Trophoblast cell (in vitro differentiated cells and primary cell): ENCODE measurements around the gene ILF2.
A peak's percentile ranks its signal among the peaks of the same experiment; 100 is the strongest.

Source experiments
- DNase-seq, 2 donors: peaks; one replicate each; pipeline ENCODE4 v3.0.0-alpha.2; 2016
- H2AFZ ChIP-seq: 2 replicates; pipeline ENCODE4 v1.6.1; 2013; ENCODE audit warnings: low read length, moderate library complexity, mild to moderate bottlenecking; ENCODE audit not compliant: insufficient read depth, poor library complexity
- H2AK5ac ChIP-seq: 2 replicates; pipeline ENCODE4 v1.6.1; 2013; ENCODE audit warnings: mild to moderate bottlenecking, low read length
- H2BK120ac ChIP-seq: 2 replicates; pipeline ENCODE4 v1.6.1; 2013; ENCODE audit warnings: low read length, mild to moderate bottlenecking, moderate library complexity; ENCODE audit not compliant: insufficient read depth, poor library complexity
- H2BK12ac ChIP-seq: 2 replicates; pipeline ENCODE4 v1.6.1; 2013; ENCODE audit warnings: mild to moderate bottlenecking, low read length, moderate library complexity
- H2BK5ac ChIP-seq: 2 replicates; pipeline ENCODE4 v1.6.1; 2013; ENCODE audit warnings: low read length, low read depth, moderate library complexity, mild to moderate bottlenecking; ENCODE audit not compliant: poor library complexity
- H3K14ac ChIP-seq: 2 replicates; pipeline ENCODE4 v1.6.1; 2013; ENCODE audit warnings: mild to moderate bottlenecking, low read length
- H3K18ac ChIP-seq: 2 replicates; pipeline ENCODE4 v1.6.1; 2013; ENCODE audit warnings: mild to moderate bottlenecking, low read length
- H3K23ac ChIP-seq: 2 replicates; pipeline ENCODE4 v1.6.1; 2013; ENCODE audit warnings: low read length
- H3K27ac ChIP-seq: 2 replicates; pipeline ENCODE4 v1.5.1; 2013; ENCODE audit warnings: low read depth, mild to moderate bottlenecking, inconsistent platforms, low read length, moderate library complexity
- H3K27me3 ChIP-seq: 2 replicates; pipeline ENCODE4 v1.6.1; 2013; ENCODE audit warnings: inconsistent platforms, mild to moderate bottlenecking, low read length, moderate library complexity; ENCODE audit not compliant: insufficient read depth
- H3K36me3 ChIP-seq, 2 experiments: 1 replicate in 1 of 2; 2 replicates in 1 of 2; pipeline ENCODE4 v1.6.1; 2013; ENCODE audit warnings: low read length in 2 of 2, mild to moderate bottlenecking in 2 of 2, moderate library complexity in 1 of 2; ENCODE audit not compliant: insufficient read depth in 2 of 2, control insufficient read depth in 1 of 2
- H3K4ac ChIP-seq: 2 replicates; pipeline ENCODE4 v1.6.1; 2013; ENCODE audit warnings: low read depth, mild to moderate bottlenecking, low read length, moderate library complexity
- H3K4me1 ChIP-seq, 2 experiments: 1 replicate in 1 of 2; 2 replicates in 1 of 2; pipeline ENCODE4 v1.6.1; 2013; ENCODE audit warnings: low read length in 2 of 2, mild to moderate bottlenecking in 2 of 2, moderate library complexity in 1 of 2; ENCODE audit not compliant: insufficient read depth in 2 of 2, control insufficient read depth in 1 of 2
- H3K4me2 ChIP-seq: 2 replicates; pipeline ENCODE4 v1.6.1; 2013; ENCODE audit warnings: inconsistent platforms, mild to moderate bottlenecking, low read length, moderate library complexity
- H3K4me3 ChIP-seq: 2 replicates; pipeline ENCODE4 v1.5.1; 2013; ENCODE audit warnings: mild to moderate bottlenecking, low read depth, low read length, inconsistent platforms
- H3K79me1 ChIP-seq: one replicate; pipeline ENCODE4 v1.6.1; 2013; ENCODE audit warnings: low read length
- H3K79me2 ChIP-seq: 2 replicates; pipeline ENCODE4 v1.6.1; 2013; ENCODE audit warnings: low read length, mild to moderate bottlenecking; ENCODE audit not compliant: control insufficient read depth, insufficient read depth, poor library complexity
- H3K9ac ChIP-seq: 2 replicates; pipeline ENCODE4 v1.6.1; 2013; ENCODE audit warnings: mild to moderate bottlenecking, low read length
- H3K9me3 ChIP-seq: 2 replicates; pipeline ENCODE4 v1.6.1; 2013; ENCODE audit warnings: low read depth, mild to moderate bottlenecking, control low read depth, inconsistent platforms, low read length; ENCODE audit not compliant: insufficient read depth
- H4K12ac ChIP-seq: 2 replicates; pipeline ENCODE4 v1.6.1; 2013; ENCODE audit warnings: low read depth, mild to moderate bottlenecking, low read length, moderate library complexity
- H4K8ac ChIP-seq: 2 replicates; pipeline ENCODE4 v1.6.1; 2013; ENCODE audit warnings: low read depth, mild to moderate bottlenecking, low read length, moderate library complexity
- H4K91ac ChIP-seq: one replicate; pipeline ENCODE4 v1.6.1; 2013; ENCODE audit warnings: low read depth, mild to moderate bottlenecking, low read length, moderate library complexity
- WGBS: extraction: QIAGEN DNeasy Blood & Tissue Kit; methylation state at CpG from one replicate; pipeline ENCODE4 v1.1.7; 2013; ENCODE audit warnings: missing lambda C conversion rate; ENCODE audit not compliant: insufficient read length, insufficient coverage; ENCODE audit errors: extremely low coverage; 5-methylcytosine and 5-hydroxymethylcytosine counted together

The ILF2 gene

DNA sequence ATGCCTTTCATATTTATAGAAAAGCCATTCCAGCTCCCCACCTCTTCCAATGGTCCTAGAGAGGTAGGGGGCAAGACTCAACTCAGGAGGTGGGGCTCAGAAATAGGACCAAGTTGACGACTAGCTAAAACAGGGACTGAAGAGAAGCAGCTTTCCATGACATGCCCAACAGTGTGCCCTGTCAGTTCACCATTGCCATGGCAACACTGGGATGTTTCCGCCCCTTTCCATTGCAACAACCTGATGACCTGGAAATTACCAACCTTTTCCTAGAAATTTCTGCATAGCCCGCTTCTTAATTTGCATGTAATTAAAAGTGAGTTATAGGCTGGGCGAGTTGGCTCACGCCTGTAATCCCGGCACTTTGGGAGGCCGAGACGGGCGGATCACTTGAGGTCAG lies 34.7 kb upstream of the ILF2 start:
- Histone ChIP-seq H3K79me2 (no peaks in the 10 kb centered on the region), H3K14ac (no peak overlapping the region), H3K18ac (no peak overlapping the region), H4K8ac (no peak overlapping the region), H3K27ac (no peak overlapping the region), H3K9ac (no peak overlapping the region), H2BK12ac (no peak overlapping the region), H2BK5ac (no peak overlapping the region), H3K23ac (no peak overlapping the region), H2AK5ac (no peak overlapping the region), H3K4me1 (peaks cover 0 to 4% of the 10 kb centered on the region in 2 experiments), H3K4me2 (no peak overlapping the region), H3K27me3 (no peaks in the 10 kb centered on the region), H4K12ac (no peak overlapping the region), H3K36me3 (no peaks in the 10 kb centered on the region), H3K4me3 (no peak overlapping the region), H3K79me1 (no peaks in the 10 kb centered on the region), H4K91ac (no peak overlapping the region), H3K4ac (no peak overlapping the region), H2AFZ (no peak overlapping the region), H3K9me3 (no peaks in the 10 kb centered on the region), H2BK120ac (no peak overlapping the region)
- peak; percentile 34 to 48 for DNase-seq
- WGBS, result no CpG with 5 or more reads among the region's 9 CpGs

DNA sequence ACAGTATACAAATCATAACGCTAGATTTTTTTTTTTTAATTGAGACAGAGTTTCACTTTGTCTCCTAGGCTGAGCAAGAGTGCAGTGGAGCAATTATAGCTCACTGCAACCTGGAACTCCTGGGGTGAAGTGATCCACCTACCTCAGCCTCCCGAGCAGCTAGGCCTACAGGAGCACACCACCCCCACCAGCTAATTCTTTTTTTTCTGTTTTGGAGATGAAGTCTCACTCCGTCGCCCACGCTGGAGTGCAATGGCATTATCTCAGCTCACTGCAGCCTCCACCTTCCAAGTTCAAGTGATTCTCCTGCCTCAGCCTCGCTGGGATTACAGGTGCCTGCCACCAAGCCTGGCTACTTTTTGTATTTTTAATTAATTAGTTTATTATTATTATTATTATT lies 29.0 kb upstream of the ILF2 start:
- no peak overlapping the region for H2BK12ac ChIP-seq
- H2AFZ ChIP-seq, result no peak overlapping the region
- H3K9ac ChIP-seq, result no peak overlapping the region
- H4K12ac ChIP-seq, result no peak overlapping the region
- no peak overlapping the region for H4K91ac ChIP-seq
- H2BK5ac ChIP-seq, result no peak overlapping the region
- H3K79me2 ChIP-seq, result peaks cover 3% of the 10 kb centered on the region
- no peak overlapping the region for H3K18ac ChIP-seq
- peaks cover 16 to 21% of the 10 kb centered on the region in 2 experiments for H3K4me1 ChIP-seq
- no peaks in the 10 kb centered on the region for H3K27me3 ChIP-seq
- H2AK5ac ChIP-seq, result no peak overlapping the region
- no peak overlapping the region for H3K23ac ChIP-seq
- no peak overlapping the region for H4K8ac ChIP-seq
- peaks cover 12% of the 10 kb centered on the region for H3K79me1 ChIP-seq
- no peak overlapping the region for H3K27ac ChIP-seq
- no peaks in the 10 kb centered on the region for H3K9me3 ChIP-seq
- DNase-seq, result no peak
- no peak overlapping the region for H2BK120ac ChIP-seq
- WGBS, result no CpG with 5 or more reads among the region's 6 CpGs
- H3K4ac ChIP-seq, result no peak overlapping the region
- H3K36me3 ChIP-seq, result no peaks in the 10 kb centered on the region
- no peak overlapping the region for H3K14ac ChIP-seq
- H3K4me3 ChIP-seq, result no peak overlapping the region
- no peak overlapping the region for H3K4me2 ChIP-seq

DNA sequence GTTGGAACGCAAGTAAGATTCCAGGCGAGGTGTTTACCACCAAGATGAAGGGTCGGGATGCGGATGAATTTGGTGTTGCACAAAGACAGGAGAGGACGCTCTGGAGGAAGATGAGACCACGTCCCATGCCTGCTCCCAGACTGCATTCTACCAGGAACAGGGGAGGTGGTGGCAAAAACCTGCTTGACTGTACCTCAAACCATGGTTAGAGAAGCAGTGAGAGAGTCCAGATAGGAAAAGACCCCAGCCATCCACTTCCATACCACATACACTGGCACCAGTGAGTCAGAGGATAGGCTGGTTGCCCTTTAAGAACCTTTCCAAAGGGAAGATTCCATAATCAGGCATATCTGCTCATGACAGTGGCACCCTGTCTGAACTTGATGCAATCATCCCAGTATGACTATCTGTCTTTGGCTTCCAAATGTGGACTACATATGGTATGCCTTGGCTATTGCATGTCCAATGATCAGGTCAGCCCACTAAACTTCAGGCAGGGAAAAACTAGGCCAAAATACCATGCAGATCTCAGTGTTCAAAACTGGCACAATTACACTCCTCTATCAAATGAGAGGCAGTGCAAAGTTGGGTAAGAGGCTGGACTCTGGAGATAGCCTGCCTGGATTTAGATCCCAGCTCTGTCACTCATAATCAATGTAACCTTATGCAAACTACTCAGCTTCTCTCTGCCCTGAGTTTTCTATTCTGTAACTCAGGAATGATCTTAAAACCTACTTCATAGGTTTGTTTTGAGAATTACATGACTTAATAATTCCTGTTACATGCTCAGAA lies 28.3 kb upstream of the ILF2 start:
- peaks cover 3% of the 10 kb centered on the region for H3K79me2 ChIP-seq
- H3K27ac ChIP-seq, result no peak overlapping the region
- no peaks in the 10 kb centered on the region for H3K27me3 ChIP-seq
- no peak overlapping the region for H3K14ac ChIP-seq
- H3K36me3 ChIP-seq, result no peaks in the 10 kb centered on the region
- no CpG with 5 or more reads among the region's 6 CpGs for WGBS
- H3K4me3 ChIP-seq, result no peak overlapping the region
- H3K9ac ChIP-seq, result no peak overlapping the region
- no peak overlapping the region for H2AFZ ChIP-seq
- no peak overlapping the region for H3K4me2 ChIP-seq
- DNase-seq, result peak; percentile 65 to 79
- H3K9me3 ChIP-seq, result no peaks in the 10 kb centered on the region
- no peak overlapping the region for H3K18ac ChIP-seq
- H3K4ac ChIP-seq, result no peak overlapping the region
- no peak overlapping the region for H2BK120ac ChIP-seq
- H2BK12ac ChIP-seq, result no peak overlapping the region
- peaks cover 12% of the 10 kb centered on the region for H3K79me1 ChIP-seq
- H4K12ac ChIP-seq, result no peak overlapping the region
- H3K23ac ChIP-seq, result no peak overlapping the region
- no peak overlapping the region for H2AK5ac ChIP-seq
- H3K4me1 ChIP-seq, result peaks cover 16 to 21% of the 10 kb centered on the region in 2 experiments
- no peak overlapping the region for H4K8ac ChIP-seq
- no peak overlapping the region for H2BK5ac ChIP-seq
- no peak overlapping the region for H4K91ac ChIP-seq

DNA sequence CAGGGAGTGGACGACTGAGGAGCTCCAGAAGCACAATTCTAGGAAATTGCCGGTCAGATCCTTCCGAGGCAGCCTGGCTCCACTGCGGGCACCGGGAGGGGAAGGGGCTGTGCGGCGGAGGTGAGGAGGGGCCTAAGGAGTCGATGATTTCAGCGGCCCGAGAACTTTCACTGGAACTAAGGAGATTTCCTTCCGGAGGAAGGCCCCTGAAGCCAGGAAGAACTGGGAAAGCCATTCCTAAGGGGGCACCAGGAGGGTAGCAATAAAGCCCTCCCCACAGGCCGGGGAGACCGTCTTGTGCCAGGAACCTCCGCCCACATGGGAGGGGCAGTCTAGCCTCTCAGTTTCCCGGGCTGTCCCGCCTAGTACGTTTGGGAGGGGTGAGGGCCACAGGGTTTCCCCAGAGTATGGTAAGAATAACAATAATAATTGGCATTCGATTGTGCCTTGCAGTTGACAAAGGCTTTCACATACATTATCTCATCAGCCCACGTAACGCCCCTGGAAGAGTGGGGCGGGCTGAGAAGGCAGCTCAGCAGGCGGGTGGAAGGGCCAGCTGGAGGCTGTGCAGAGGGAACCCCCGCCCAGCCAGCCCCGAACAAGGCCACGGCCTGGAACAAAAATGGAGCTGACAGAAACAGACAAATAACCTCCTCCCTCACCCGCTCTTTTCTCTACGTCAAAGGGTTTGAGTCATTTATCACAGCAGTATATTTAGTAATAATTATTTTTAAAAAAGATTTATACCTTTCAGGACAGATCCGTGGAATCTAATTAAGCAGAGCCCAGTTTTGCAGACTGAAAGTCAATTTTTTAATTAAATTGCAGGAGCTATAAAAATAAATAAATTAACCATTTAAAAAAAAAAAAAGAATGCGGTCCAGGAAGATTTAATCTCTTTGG lies 27.5 kb upstream of the ILF2 start:
- peak overlapping the region; percentile 48 for H3K27ac ChIP-seq
- peak overlapping the region; percentile 90 for H3K18ac ChIP-seq
- H3K14ac ChIP-seq, result peak overlapping the region; percentile 38
- H3K4ac ChIP-seq, result peak overlapping the region; percentile 75
- H3K79me2 ChIP-seq, result peaks cover 3% of the 10 kb centered on the region
- peak overlapping the region; percentile 80 for H2AFZ ChIP-seq
- no peaks in the 10 kb centered on the region for H3K27me3 ChIP-seq
- H2BK12ac ChIP-seq, result peak overlapping the region; percentile 97
- H4K8ac ChIP-seq, result peak overlapping the region; percentile 85
- no peak overlapping the region for H3K4me2 ChIP-seq
- peak overlapping the region; percentile 96 for H4K91ac ChIP-seq
- H3K4me3 ChIP-seq, result no peak overlapping the region
- no peaks in the 10 kb centered on the region for H3K36me3 ChIP-seq
- H3K9ac ChIP-seq, result no peak overlapping the region
- DNase-seq, result peak; percentile 11 to 54
- H3K79me1 ChIP-seq, result peaks cover 12% of the 10 kb centered on the region
- H3K4me1 ChIP-seq, result peaks cover 16 to 21% of the 10 kb centered on the region in 2 experiments
- peak overlapping the region; percentile 75 for H2AK5ac ChIP-seq
- H2BK120ac ChIP-seq, result peak overlapping the region; percentile 62
- H2BK5ac ChIP-seq, result peak overlapping the region; percentile 44
- no CpG with 5 or more reads among the region's 29 CpGs for WGBS
- H3K9me3 ChIP-seq, result no peaks in the 10 kb centered on the region
- peak overlapping the region; percentile 9 for H4K12ac ChIP-seq
- H3K23ac ChIP-seq, result no peak overlapping the region
